Sigmoid colon (tissue), 4 donors: Measurements from ENCODE around the gene TIAM1.

Experiments
- EP300 ChIP-seq, 4 donors: sonication (generic); formaldehyde crosslinking; IDR thresholded peaks; one replicate each; pipeline ENCODE4 v1.6.1; 2017; ENCODE audit warnings: antibody characterized with exemption in 4 of 4
- POLR2A ChIP-seq, 2 donors: fragments of 450-650 bp; IDR thresholded peaks; one replicate each; pipeline ENCODE4 v1.6.1; 2016; ENCODE audit warnings: antibody characterized with exemption in 2 of 2, mild to moderate bottlenecking in 2 of 2, moderate library complexity in 2 of 2
- POLR2AphosphoS5 ChIP-seq, 4 donors: sonication (generic); formaldehyde crosslinking; IDR thresholded peaks; one replicate each; pipeline ENCODE4 v1.6.1; 2017; ENCODE audit warnings: antibody characterized with exemption in 4 of 4
- TF ChIP-seq, protein P1 (sequence below), 4 experiments: fragments of 450-650 bp in 3 of 4; fragments of 200-600 bp in 1 of 4; IDR thresholded peaks; one replicate each; pipeline ENCODE4 v1.5.1; 2016 to 2019; ENCODE audit warnings: antibody characterized with exemption in 4 of 4, mild to moderate bottlenecking in 3 of 4, moderate library complexity in 2 of 4

DNA sequence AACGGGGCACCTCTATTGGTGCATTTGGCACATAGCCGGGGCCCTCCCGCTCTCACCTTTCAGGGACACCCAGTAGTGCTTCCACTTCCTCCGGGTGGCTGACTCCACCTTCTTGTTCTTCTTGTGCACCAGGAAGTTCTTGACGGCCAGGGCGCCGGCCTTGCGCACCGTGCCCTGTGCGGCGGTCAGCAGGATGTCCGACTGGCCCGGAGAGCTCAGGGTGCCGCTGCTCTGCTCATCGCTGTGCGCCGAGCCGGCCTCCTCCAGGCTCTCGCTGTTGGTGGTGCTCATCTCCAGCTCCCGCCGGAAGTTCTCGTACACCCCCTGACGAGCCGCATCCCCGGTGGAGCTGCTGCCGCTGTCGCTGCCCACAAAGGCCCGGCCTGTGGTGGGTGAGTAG is 92.4 kb downstream of the TIAM1 start:
- TF ChIP-seq, protein P1, sequence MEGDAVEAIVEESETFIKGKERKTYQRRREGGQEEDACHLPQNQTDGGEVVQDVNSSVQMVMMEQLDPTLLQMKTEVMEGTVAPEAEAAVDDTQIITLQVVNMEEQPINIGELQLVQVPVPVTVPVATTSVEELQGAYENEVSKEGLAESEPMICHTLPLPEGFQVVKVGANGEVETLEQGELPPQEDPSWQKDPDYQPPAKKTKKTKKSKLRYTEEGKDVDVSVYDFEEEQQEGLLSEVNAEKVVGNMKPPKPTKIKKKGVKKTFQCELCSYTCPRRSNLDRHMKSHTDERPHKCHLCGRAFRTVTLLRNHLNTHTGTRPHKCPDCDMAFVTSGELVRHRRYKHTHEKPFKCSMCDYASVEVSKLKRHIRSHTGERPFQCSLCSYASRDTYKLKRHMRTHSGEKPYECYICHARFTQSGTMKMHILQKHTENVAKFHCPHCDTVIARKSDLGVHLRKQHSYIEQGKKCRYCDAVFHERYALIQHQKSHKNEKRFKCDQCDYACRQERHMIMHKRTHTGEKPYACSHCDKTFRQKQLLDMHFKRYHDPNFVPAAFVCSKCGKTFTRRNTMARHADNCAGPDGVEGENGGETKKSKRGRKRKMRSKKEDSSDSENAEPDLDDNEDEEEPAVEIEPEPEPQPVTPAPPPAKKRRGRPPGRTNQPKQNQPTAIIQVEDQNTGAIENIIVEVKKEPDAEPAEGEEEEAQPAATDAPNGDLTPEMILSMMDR (IDR thresholded peaks at IDR 0.05): no peak
- TF ChIP-seq EP300 (IDR thresholded peaks at IDR 0.05) (no peak), POLR2A (IDR thresholded peaks at IDR 0.05) (no peak), POLR2AphosphoS5 (IDR thresholded peaks at IDR 0.05) (no peak)
